ENCODE data around the gene GALE.
"Not testable (repeated sequence)": the region's sequence is repeated elsewhere in the genome, so short reads cannot be mapped to it uniquely, and the experiment has no call there.

GALE gene

DNA sequence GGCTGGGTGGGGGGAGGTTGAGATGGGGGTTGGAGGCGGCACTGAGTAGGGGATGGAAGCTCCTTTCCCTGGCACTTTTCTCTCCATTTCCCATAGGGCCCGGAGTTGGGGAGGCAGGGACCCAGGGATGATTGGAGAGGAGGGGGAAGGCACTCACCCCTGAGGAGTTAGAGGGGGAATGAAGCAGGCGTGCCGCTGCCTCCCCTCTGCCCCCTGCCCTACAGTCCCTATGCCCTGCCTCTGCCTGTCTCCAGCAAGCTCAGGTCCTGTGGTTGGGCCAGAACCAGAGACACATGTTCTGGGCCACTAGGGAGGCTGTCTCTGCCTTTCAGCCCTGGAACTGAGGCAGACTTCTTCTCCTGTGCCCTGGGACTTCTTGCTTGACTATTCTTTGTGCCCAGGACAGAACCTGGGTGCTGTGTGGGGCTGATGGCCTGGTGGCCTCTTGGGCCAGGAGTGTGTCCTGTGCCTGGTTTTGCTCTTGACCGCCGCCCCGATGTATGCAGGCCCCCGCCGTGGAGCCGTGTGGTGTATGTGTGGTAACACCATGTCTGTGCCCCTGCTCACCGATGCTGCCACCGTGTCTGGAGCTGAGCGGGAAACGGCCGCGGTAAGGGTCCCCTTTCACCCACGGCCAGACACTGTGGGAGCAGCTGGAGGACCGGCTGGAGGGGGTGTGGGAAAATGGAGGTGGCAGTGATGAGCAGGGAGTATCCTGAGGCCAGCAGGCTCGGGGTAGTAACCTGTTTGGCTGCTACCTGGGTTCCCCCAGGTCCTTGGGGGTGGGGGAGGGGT lies 8.2 kb downstream of the GALE start:
- no peak for DNase-seq (ENCODE audit: low spot score)

DNA sequence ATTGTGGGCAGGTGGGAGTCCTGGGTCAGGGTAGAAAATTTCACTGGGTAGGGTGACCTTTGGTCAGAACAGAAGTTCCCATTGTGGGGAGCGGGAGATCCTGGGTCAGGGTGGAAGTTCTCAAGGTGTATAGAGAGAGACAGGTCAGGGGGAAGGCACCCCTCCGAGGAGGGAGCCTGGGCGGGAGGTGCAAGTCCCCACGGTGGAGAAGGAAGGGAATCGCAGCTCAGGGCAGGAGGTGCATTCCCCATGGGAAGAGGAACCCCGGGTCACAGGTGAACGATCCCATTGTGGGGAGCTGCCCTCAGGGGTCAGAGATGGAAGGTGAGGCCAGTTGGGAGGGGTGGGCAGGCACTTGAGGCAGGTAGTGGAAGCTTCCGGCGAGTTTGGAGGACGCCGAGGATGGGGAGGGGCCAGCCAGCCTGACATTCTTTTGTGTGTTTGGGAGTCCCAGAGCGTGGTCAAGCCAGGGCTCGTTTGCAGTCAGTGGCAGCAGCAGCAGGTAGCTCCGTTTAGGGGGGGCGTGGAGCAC lies 9.0 kb downstream of the GALE start:
- no peak for DNase-seq (ENCODE audit: low spot score)

- DNase-seq (ENCODE audit: low spot score) = peak; percentile 91
Observed at GRCh38 chr1:23790696-23791515, 9.6 kb downstream of the GALE start, which contains the start of gene LYPLA2. LYPLA2 (plus strand) TSS chr1:23791145; CDS start chr1:23792683, 1,538 bp downstream.

DNA sequence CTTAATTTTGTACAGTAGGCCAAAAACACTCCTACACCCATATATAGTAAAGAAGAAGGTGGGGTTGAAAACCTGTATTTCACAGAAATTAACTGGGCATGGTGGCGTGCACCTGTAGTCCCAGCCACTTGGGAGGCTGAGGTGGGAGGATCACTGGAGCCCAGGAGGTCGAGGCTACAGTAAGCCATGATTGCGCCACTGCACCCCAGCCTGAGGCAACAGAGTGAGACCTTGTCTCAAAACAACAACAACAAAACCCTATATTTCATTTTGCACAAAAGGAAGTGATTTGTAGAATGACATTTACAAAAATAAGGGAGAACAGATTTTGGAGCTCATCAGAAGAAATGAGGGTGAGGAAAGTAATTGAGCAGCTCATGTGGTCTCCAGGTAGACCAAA lies 11.9 kb downstream of the GALE start:
- no peak for DNase-seq (ENCODE audit: low spot score)

- DNase-seq (ENCODE audit: low spot score) = no peak
Observed at GRCh38 chr1:23787701-23788100, 12.9 kb downstream of the GALE start.

DNA sequence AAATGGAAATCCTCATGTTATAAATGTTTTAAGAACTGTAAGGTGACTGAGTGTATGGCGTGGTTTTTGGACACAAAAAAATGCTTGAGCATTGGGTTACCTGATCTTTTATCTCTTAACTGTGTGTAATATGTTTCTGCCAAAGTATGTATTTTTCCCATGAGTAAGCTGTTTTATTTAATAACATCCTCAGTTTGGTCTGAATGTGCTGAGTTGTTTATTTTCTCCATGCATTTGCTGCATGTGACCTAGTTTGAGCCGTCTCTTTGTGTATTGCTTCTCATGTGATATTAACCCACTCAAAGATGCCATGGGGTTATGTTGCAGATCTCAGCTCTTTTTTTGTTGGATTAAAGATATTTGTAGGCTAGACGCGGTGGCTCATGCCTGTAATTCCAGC lies 15.7 kb downstream of the GALE start:
- no peak for DNase-seq (ENCODE audit: low spot score)

GRCh38 chr1:23783141-23783540 lies 17.4 kb downstream of the GALE start:
- DNase-seq (ENCODE audit: low spot score) = not testable (repeated sequence)

GRCh38 chr1:23779826-23780371 lies 20.7 kb downstream of the GALE start:
- no peak for DNase-seq (ENCODE audit: low spot score)

DNA sequence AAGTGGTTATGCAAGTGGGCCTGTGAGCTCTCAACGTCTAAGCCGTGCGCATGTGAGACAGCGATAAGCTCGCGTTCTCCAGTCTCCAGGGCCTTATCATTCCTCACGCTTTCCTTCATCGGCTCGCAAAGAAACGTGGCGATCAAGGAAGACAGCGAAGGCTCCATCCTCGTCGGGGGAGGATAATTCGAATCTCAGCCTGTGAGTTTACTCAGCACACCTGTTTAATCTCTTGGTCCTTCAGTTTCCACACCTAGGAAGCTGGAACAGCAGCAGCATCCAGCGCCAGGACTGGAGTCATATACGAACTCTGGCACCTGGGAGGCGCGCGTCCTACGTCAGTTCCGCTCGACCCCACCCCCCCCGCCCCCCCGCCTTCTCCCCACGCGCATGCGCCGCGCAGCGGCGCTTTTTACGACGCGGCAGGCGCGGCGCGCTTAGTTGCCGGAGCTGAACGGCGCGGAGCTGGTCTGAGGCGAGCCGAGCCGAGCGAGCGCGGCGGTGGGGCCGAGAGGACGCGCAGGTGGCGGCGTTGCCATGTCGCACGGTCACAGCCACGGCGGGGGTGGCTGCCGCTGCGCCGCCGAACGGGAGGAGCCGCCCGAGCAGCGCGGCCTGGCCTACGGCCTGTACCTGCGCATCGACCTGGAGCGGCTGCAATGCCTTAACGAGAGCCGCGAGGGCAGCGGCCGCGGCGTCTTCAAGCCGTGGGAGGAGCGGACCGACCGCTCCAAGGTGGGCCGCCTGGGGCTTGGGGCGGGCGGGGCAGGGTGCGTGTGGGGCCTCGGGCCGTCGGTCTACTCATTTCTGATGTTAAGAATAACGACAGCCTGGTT lies 22.4 kb downstream of the GALE start, which contains the start of gene PITHD1:
Gene PITHD1 (plus strand): TSS at position 440 of the 836 bp plus-strand sequence. CDS start 98 bp downstream, at position 538.
- DNase-seq (ENCODE audit: low spot score) = peak; percentile 74

DNA sequence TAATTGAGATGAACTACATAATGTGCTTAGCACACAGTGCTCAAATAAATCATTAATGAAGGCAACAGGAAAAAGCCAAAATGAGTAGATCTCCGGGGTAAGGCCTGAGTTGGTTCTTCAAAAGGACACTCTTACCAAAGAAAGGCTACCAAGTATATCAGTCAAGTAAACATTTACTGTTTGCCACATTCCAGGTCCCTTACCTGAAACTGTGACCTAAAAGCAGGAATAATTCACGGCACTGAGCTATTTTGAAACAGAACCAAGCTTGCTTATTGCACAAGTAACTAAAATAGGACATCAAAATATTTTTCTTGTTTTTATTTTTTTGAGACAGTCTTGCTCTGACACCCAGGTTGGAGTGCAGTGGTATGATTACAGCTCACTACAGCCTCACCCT lies 24.3 kb downstream of the GALE start:
- DNase-seq (ENCODE audit: low spot score) = no peak

- DNase-seq (ENCODE audit: low spot score) = no peak
Observed at GRCh38 chr1:23774174-23774880, 26.2 kb downstream of the GALE start.

- DNase-seq (ENCODE audit: low spot score) = no peak
Observed at GRCh38 chr1:23772854-23773242, 27.7 kb downstream of the GALE start.

- DNase-seq (ENCODE audit: low spot score) = peak; percentile 81
Observed at GRCh38 chr1:23772049-23772853, 28.3 kb downstream of the GALE start.

GRCh38 chr1:23768733-23769132 lies 31.8 kb downstream of the GALE start:
- no peak for DNase-seq (ENCODE audit: low spot score)

GRCh38 chr1:23763041-23763577 lies 37.4 kb downstream of the GALE start:
- DNase-seq (ENCODE audit: low spot score) = no peak

DNA sequence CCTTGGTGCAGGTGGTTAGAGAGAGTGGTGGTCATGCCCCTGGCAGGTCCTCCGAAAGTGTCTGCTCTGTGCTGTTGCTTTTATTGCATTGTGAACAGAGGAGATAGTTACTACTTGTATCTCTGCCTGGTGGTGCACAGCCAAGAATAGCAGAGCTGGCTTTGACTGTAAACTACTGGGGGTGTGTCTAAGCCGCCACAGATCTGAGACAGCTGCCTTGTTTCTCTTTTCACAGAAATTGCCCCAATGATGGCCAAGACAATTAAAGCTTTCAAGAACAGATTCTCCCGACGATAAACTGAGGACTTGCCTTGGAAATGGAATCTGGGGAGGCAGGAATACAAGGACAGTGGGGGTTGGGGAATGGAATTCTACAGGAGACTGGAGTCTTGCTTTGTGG lies 41.3 kb downstream of the GALE start:
- DNase-seq (ENCODE audit: low spot score) = peak; percentile 95

DNA sequence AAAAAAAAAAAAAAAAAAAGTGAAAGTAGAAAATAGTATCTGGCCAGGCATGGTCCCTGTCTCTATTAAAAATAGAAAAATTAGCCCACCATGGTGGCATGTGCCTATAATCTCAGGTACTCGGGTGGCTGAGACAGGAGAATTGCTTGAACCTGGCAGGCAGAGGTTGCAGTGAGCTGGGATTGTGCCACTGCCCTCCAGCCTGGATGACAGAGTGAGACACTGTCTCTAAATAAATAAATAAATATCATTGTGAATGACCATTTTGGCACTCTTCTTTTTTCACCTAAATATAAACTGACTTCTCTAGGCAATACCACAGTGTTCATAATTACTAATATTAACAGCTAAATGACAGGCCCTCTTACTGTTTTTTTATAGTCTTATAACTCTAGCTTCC lies 42.7 kb downstream of the GALE start:
- DNase-seq (ENCODE audit: low spot score) = no peak

DNA sequence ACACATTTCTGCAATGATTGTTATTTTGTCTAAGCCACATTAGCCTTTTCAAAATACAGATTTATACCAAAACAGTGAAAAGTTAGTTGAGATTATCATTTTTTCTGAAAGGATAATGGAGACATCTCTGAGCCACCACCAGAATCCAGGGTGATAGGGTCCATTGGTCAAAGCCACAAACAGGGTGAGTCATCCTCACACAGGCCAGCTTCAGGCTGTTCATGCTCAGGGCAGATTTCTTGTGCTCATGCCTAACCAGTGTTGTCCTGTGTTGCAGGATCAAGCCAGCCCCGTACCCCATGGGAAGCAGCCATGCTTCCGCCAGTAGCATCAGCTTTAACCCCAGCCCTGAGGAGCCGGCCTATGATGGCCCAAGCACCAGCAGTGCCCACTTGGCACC lies 43.9 kb downstream of the GALE start:
- DNase-seq (ENCODE audit: low spot score) = no peak

GRCh38 chr1:23752909-23753308 lies 47.6 kb downstream of the GALE start:
- DNase-seq (ENCODE audit: low spot score) = no peak

- no peak for DNase-seq (ENCODE audit: low spot score)
Observed at GRCh38 chr1:23751815-23752200, 48.7 kb downstream of the GALE start.
